Stomach smooth muscle (tissue), 2 donors: ENCODE data around the gene IKBKG.
"Not testable (repeated sequence)": the region's sequence is repeated elsewhere in the genome, so short reads cannot be mapped to it uniquely, and the experiment has no call there.

ENCODE experiments used
- H3K27ac ChIP-seq: one replicate; pipeline ENCODE4 v1.7.0; 2013; ENCODE audit warnings: mild to moderate bottlenecking, low read length, inconsistent platforms
- H3K27me3 ChIP-seq, 2 donors: one replicate each; pipeline ENCODE4 v1.7.0; 2013; ENCODE audit warnings: low read length in 2 of 2; ENCODE audit not compliant: insufficient read depth in 2 of 2, control insufficient read depth in 1 of 2
- H3K36me3 ChIP-seq, 2 donors: one replicate each; pipeline ENCODE4 v1.7.0; 2013; ENCODE audit warnings: low read length in 2 of 2; ENCODE audit not compliant: control insufficient read depth in 2 of 2, insufficient read depth in 2 of 2
- H3K4me1 ChIP-seq: one replicate; pipeline ENCODE4 v1.7.0; 2013; ENCODE audit warnings: low read length; ENCODE audit not compliant: control insufficient read depth, insufficient read depth
- H3K4me3 ChIP-seq, 2 donors: one replicate each; pipeline ENCODE4 v1.7.0; 2013; ENCODE audit warnings: low read length in 2 of 2
- H3K9ac ChIP-seq, 2 donors: one replicate each; pipeline ENCODE4 v1.7.0; 2013; ENCODE audit warnings: low read length in 2 of 2, mild to moderate bottlenecking in 1 of 2
- H3K9me3 ChIP-seq, 2 donors: one replicate each; pipeline ENCODE4 v1.7.0; 2013; ENCODE audit warnings: low read length in 2 of 2; ENCODE audit not compliant: control insufficient read depth in 2 of 2
- donor health status: healthy.
- donor health status: Pancreatic carcinoma.

IKBKG gene

DNA sequence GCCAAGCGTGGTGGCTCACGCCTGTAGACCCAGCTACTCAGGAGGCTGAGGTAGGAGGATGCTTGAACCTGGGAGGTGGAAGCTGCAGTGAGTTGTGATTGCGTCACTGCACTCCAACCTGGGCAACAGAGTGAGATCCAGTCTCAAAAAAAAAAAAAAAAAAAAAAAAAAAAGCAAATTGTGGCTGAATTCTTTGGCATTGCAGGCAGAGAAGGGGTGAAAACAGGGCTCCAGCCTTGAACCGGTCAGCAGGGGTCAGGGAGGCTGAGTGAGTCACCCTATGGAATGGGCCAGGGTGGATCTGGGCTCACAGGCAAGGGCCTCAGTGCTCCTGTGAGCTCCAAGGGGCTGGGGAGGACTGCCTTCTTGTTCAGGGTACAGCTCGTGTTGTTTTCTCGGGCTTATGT is 18.2 kb upstream of the IKBKG start:
- Histone ChIP-seq H3K36me3 (peaks cover 0 to 4% of the 10 kb centered on the region in 2 donors), H3K9ac (no peak overlapping the region), H3K9me3 (no peaks in the 10 kb centered on the region), H3K4me1 (peaks cover 12% of the 10 kb centered on the region), H3K27me3 (peaks cover 0 to 3% of the 10 kb centered on the region in 2 donors), H3K4me3 (no peak overlapping the region), H3K27ac (no peak overlapping the region)

DNA sequence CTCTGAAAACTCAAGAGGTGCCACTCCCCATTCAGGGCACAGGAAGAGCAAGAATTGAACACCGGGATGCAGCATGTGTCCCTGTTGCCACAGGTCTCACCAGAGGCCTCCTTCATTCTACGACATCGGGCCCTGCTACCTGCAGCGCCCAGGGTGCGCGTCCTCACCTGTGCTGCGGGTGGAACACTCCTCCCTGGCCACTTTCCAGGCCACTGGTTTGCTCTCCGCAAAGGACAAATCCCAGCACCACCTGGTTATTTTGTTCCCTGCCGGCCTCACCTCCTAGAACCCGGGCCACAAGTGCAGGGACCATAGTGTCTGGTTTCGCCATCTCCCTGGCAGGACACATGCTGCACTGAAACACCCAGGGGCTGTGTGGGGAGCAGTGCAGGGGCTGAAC is 17.1 kb upstream of the IKBKG start:
- H3K27me3 ChIP-seq, result peaks cover 0 to 5% of the 10 kb centered on the region in 2 donors
- H3K27ac ChIP-seq, result no peak overlapping the region
- no peak overlapping the region for H3K4me3 ChIP-seq
- no peaks in the 10 kb centered on the region for H3K9me3 ChIP-seq
- no peak overlapping the region for H3K9ac ChIP-seq
- peaks cover 17% of the 10 kb centered on the region for H3K4me1 ChIP-seq
- peaks cover 0 to 4% of the 10 kb centered on the region in 2 donors for H3K36me3 ChIP-seq

DNA sequence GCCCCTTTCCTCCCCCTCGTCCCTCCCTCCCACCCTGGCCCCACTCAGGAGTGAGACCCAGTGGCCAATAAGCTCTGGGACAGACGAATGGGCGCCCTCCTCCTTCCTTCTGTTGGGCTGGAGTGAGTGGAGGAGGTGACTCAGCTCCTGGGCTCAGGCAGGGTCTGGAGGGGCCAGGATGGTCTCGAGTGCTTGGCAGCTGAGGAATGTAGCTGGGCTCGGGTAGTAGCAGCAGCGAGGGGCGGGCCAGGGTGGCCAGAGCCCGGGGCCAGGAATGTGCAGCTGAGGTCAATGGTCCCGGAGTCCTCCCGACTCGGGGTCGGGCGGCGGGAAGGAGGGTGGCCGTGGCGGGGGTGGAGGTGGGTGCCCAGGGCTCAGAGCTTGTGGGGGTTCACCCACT is 15.8 kb upstream of the IKBKG start:
- Histone ChIP-seq H3K36me3 (peaks cover 0 to 4% of the 10 kb centered on the region in 2 donors), H3K4me3 (no peak overlapping the region), H3K27me3 (peaks cover 0 to 6% of the 10 kb centered on the region in 2 donors), H3K9me3 (no peaks in the 10 kb centered on the region), H3K27ac (no peak overlapping the region), H3K9ac (no peak overlapping the region), H3K4me1 (peaks cover 17% of the 10 kb centered on the region)

DNA sequence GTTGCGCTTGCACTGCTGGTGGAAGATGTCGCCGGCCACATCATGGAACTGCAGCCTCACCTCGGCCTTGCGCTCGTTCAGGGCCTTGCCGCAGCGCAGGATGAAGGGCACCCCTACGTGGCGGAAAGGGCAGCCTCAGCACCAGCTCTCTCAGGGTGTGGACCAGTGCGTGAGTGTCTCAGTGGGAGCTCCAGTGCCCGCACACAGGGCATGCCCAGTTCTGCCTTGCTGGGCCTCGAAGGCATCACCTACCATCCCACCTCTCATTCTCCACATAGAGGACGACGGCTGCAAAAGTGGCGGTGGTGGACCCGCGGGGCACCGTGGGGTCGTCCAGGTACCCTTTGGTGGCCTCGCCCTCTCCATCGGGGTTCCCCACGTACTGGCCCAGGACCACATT is 14.7 kb upstream of the IKBKG start:
- H3K27me3 ChIP-seq, result peaks cover 0 to 3% of the 10 kb centered on the region in 2 donors
- H3K4me3 ChIP-seq, result no peak overlapping the region
- no peaks in the 10 kb centered on the region for H3K9me3 ChIP-seq
- H3K36me3 ChIP-seq, result peaks cover 0 to 4% of the 10 kb centered on the region in 2 donors
- no peak overlapping the region for H3K27ac ChIP-seq
- no peak overlapping the region for H3K9ac ChIP-seq
- peaks cover 8% of the 10 kb centered on the region for H3K4me1 ChIP-seq

DNA sequence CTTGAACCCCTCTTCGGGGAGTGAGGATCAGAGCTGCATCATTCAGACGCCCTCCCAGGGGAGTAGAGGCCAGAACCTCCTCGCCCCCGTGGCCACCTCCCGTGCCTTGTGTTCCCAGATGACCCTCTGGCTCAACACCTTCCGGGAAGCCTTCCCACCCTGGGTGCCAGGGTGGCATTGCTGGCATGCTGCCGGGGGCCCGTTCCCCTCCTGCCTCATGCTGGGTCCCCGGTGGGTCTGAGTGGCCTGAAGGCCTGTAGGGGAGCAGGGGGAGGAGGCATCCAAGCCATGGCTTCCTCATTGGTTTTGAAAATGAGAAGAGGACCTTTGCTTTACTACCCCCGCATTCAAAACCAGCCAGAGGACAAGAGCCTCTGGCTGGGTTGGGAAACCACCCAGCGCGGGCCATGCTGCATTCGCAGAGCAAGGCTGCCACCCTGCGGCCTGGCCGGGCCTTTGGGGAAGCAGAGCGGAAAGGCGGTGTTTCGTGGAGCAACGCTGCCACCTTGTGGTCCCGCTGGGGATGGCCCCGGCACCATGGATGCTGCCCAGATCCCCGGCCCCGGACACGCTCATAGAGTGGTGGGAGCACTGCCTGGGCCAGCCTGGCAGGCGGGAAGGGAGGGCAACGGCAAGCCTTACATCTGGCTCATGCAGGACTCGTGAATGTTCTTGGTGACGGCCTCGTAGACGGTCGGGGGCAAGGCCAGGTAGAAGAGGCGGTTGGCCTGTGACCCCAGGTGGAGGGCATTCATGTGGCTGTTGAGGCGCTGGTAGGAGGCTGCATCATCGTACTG is 12.7 kb upstream of the IKBKG start:
- no peaks in the 10 kb centered on the region for H3K9me3 ChIP-seq
- H3K4me3 ChIP-seq, result no peak overlapping the region
- peaks cover 0 to 4% of the 10 kb centered on the region in 2 donors for H3K36me3 ChIP-seq
- peaks cover 0 to 3% of the 10 kb centered on the region in 2 donors for H3K27me3 ChIP-seq
- H3K27ac ChIP-seq, result peak overlapping the region; percentile 31
- peaks cover 8% of the 10 kb centered on the region for H3K4me1 ChIP-seq
- H3K9ac ChIP-seq, result peak overlapping the region in 1 of 2 donors; percentile 28

DNA sequence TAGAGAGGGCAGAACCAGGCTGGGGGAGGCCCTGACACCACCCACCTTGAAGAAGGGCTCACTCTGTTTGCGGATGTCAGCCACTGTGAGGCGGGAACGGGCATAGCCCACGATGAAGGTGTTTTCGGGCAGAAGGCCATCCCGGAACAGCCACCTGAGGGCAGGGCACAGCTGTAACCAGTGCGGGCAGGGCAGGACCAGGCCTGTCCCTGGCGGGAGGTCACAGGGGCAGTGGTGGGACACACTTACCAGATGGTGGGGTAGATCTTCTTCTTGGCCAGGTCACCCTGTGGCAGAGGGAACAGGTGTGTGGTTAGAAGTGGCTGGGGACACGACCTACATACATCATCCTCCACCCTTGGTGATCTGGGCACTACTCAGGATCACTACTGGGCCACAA is 11.5 kb upstream of the IKBKG start:
- H3K4me3 ChIP-seq, result no peak overlapping the region
- H3K36me3 ChIP-seq, result peaks cover 0 to 4% of the 10 kb centered on the region in 2 donors
- H3K27me3 ChIP-seq, result peaks cover 0 to 3% of the 10 kb centered on the region in 2 donors
- H3K9ac ChIP-seq, result no peak overlapping the region
- no peaks in the 10 kb centered on the region for H3K9me3 ChIP-seq
- H3K4me1 ChIP-seq, result peaks cover 8% of the 10 kb centered on the region
- no peak overlapping the region for H3K27ac ChIP-seq

DNA sequence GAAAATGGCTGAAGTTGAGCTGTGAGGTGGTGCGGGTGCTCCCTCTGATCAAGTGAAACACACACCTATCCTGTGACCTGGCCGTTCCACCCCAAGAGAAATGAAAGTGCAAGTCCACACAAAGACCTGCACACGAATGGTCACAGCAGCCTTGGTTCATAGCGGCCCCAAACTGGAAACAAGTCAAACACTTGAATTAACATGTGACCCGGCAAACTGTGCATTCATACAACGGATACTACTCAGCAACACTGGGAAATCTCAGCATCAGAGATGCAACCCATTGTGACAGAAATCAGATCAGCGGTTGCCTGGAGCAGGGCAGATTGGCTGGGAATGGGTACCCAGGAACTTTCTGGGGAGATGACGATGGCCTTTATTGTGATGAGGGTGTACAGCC is 8.3 kb upstream of the IKBKG start:
- peaks cover 0 to 1% of the 10 kb centered on the region in 2 donors for H3K36me3 ChIP-seq
- H3K9ac ChIP-seq, result no peak overlapping the region

DNA sequence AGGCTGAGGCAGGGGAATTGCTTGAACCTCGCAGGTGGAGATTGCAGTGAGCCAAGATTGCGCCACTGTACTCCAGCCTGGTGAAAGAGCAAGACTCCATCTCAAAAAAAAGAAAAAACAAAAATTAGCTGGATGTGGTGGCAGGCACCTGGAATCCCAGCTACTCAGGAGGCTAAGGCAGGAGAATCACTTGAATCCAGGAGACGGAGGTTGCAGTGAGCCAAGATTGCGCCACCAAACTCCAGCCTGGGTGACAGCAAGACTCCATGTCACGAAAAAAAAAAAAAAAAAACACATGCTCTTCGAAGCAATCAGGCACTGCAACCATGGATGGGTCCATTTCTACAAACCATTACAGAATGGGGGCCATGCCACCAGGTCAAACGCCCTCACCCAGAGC is 7.1 kb upstream of the IKBKG start:
- not testable (repeated sequence) for H3K27me3 ChIP-seq, H3K9ac ChIP-seq, H3K36me3 ChIP-seq, H3K4me1 ChIP-seq, H3K9me3 ChIP-seq, H3K4me3 ChIP-seq, H3K27ac ChIP-seq

More for the DNA sequence above, 8.3 kb upstream of the IKBKG start:
- no peak overlapping the region for H3K27ac ChIP-seq
- peaks cover 0 to 7% of the 10 kb centered on the region in 2 donors for H3K27me3 ChIP-seq
- no peak overlapping the region for H3K4me3 ChIP-seq
- H3K9me3 ChIP-seq, result no peaks in the 10 kb centered on the region
- peaks cover 16% of the 10 kb centered on the region for H3K4me1 ChIP-seq

DNA sequence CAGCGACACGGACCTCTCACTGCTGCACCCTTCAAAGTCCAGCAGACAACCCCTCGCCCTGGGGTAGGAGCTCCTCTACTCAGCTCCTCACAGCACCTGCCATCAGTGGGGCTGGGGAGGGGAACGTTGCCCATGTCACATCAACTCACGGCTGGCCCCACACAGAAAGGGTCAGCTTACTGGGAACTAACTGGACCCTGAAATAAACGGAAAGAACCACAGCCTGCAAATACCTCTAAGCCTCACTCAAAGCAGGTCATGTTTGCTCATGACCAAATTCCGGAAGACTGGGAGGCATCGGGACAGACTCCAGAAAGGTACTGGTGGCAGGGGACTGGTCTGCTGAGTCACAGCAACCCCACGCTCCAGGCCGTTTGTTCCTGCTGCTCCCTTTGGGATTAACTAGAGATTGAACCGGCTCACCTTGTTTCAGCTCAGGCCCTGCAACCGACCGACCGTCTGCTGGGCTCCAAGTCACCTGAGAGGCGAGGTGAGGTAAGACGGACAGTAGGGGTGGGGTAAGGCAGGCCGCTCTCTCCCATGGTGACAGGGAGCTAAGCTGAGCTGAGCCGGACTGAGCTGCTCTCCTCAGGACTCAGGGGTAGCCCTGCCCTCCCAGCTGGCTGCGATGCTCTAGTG is 6.4 kb upstream of the IKBKG start:
- Histone ChIP-seq H3K9ac (no peak overlapping the region), H3K4me3 (no peak overlapping the region), H3K27ac (no peak overlapping the region)

DNA sequence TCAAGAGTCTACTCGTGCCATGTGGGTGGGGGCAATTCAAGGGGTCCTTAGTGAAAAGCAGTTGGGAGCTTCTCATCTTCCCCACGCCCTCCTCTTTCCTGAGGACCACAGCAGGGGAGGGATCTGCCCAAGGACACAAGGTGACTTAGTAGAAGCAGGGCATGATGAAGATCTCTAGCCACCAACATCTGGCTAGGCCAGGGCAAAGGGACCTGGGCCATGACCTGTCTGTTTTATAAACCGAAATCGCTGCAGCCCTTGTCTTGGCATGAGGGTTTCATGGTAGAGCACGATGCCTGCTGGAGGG is 5.9 kb upstream of the IKBKG start:
- no peak overlapping the region for H3K9ac ChIP-seq

More for the DNA sequence above, 6.4 kb upstream of the IKBKG start:
- Histone ChIP-seq H3K9me3 (no peaks in the 10 kb centered on the region), H3K4me1 (peaks cover 10% of the 10 kb centered on the region), H3K36me3 (no peaks in the 10 kb centered on the region), H3K27me3 (peaks cover 0 to 3% of the 10 kb centered on the region in 2 donors)

More for the DNA sequence above, 5.9 kb upstream of the IKBKG start:
- no peak overlapping the region for H3K4me3 ChIP-seq
- no peak overlapping the region for H3K27ac ChIP-seq
- H3K4me1 ChIP-seq, result peaks cover 15% of the 10 kb centered on the region
- no peaks in the 10 kb centered on the region for H3K9me3 ChIP-seq
- no peaks in the 10 kb centered on the region for H3K36me3 ChIP-seq
- H3K27me3 ChIP-seq, result peaks cover 0 to 5% of the 10 kb centered on the region in 2 donors
